Thyroid gland (tissue), 4 donors: ENCODE data around the gene ILKAP. TPM values are rescaled to one million over a fixed set of nuclear protein-coding genes. Genes with fewer than 3 reads are reported as not detected.

Source experiments
- DNase-seq, 2 donors: peaks; one replicate each; pipeline ENCODE4 v3.0.0-alpha.2; 2019
- H3K27ac ChIP-seq, 3 donors: fragments of 200-600 bp; sonication (generic); 1 replicate in 2 of 3; 2 replicates in 1 of 3; pipeline ENCODE4 v1.5.1; 2016 to 2019; ENCODE audit warnings: mild to moderate bottlenecking in 1 of 3, moderate library complexity in 1 of 3
- H3K27me3 ChIP-seq: fragments of 200-600 bp; sonication (generic); one replicate; pipeline ENCODE4 v1.5.1; 2019
- H3K36me3 ChIP-seq, 2 donors: fragments of 200-600 bp; sonication (generic); one replicate each; pipeline ENCODE4 v1.5.1; 2016 to 2019
- H3K4me1 ChIP-seq, 2 donors: fragments of 200-600 bp; sonication (generic); one replicate each; pipeline ENCODE4 v1.5.1; 2017 to 2019
- H3K4me3 ChIP-seq, 3 donors: fragments of 200-600 bp; sonication (generic); replicated peaks in 1 of 3; 1 replicate in 2 of 3; 2 replicates in 1 of 3; pipeline ENCODE4 v1.5.1; 2016; ENCODE audit warnings: mild to moderate bottlenecking in 1 of 3
- H3K9me3 ChIP-seq: fragments of 200-600 bp; sonication (generic); one replicate; pipeline ENCODE4 v1.5.1; 2017
- POLR2A ChIP-seq, 2 donors: fragments of 450-650 bp; IDR thresholded peaks; one replicate each; pipeline ENCODE4 v1.6.1; 2017; ENCODE audit warnings: antibody characterized with exemption in 2 of 2, mild to moderate bottlenecking in 2 of 2, moderate library complexity in 1 of 2
- WGBS, 2 donors: methylation state at CpG; one replicate each; pipeline ENCODE4 v1.1.5; 2017; 5-methylcytosine and 5-hydroxymethylcytosine counted together
- intact Hi-C: fragments of 100-400 bp; cut with DNase I; formaldehyde crosslinking; loops from one replicate; pipeline ENCODE4 v1.15.1; 2023
- total RNA-seq, 4 donors: library from RNA; depleted of rRNA; stranded (reverse); fragments of >200 nt; gene quantifications; one replicate each; pipeline ENCODE4 v1.2.3, GENCODE V29; 2016
- TF ChIP-seq, protein P1 (sequence below), 6 experiments: fragments of 200-600 bp in 3 of 6; fragments of 450-650 bp in 3 of 6; sonication (generic) in 3 of 6; IDR thresholded peaks; one replicate each; pipeline ENCODE4 v1.5.1; 2016 to 2019; ENCODE audit warnings: antibody characterized with exemption in 6 of 6, mild to moderate bottlenecking in 2 of 6, inconsistent platforms in 1 of 6, moderate library complexity in 1 of 6

The ILKAP gene
- total RNA-seq, 4 donors from 2014 or later: 33.4 to 52.0 (median 41.0) TPM

- DNase-seq: no peak
- Histone ChIP-seq H3K4me1 (no peaks in the 10 kb centered on the region), H3K36me3 (peaks cover 85 to 92% of the 10 kb centered on the region in 2 donors), H3K9me3 (no peaks in the 10 kb centered on the region), H3K27ac (no peak overlapping the region), H3K27me3 (no peaks in the 10 kb centered on the region), H3K4me3 (no peak overlapping the region)
- TF ChIP-seq, protein P1, sequence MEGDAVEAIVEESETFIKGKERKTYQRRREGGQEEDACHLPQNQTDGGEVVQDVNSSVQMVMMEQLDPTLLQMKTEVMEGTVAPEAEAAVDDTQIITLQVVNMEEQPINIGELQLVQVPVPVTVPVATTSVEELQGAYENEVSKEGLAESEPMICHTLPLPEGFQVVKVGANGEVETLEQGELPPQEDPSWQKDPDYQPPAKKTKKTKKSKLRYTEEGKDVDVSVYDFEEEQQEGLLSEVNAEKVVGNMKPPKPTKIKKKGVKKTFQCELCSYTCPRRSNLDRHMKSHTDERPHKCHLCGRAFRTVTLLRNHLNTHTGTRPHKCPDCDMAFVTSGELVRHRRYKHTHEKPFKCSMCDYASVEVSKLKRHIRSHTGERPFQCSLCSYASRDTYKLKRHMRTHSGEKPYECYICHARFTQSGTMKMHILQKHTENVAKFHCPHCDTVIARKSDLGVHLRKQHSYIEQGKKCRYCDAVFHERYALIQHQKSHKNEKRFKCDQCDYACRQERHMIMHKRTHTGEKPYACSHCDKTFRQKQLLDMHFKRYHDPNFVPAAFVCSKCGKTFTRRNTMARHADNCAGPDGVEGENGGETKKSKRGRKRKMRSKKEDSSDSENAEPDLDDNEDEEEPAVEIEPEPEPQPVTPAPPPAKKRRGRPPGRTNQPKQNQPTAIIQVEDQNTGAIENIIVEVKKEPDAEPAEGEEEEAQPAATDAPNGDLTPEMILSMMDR (IDR thresholded peaks at IDR 0.05): no peak
- no peak for TF ChIP-seq POLR2A (IDR thresholded peaks at IDR 0.05)
- intact Hi-C loops: no loop called here
- 74 to 78% methylated on average over 6 of the region's 6 CpGs for WGBS, 2 donors
Observed at GRCh38 chr2:238182362-238182761, 21.1 kb downstream of the ILKAP start.

- no peak for DNase-seq
- 88 to 90% methylated on average over 5 of the region's 5 CpGs for WGBS, 2 donors
- Histone ChIP-seq H3K27me3 (no peaks in the 10 kb centered on the region), H3K9me3 (no peaks in the 10 kb centered on the region), H3K27ac (no peak overlapping the region), H3K36me3 (peaks cover 71 to 81% of the 10 kb centered on the region in 2 donors), H3K4me1 (peaks cover 0 to under 1% of the 10 kb centered on the region in 2 donors), H3K4me3 (no peak overlapping the region)
- intact Hi-C loops: no loop called here
- TF ChIP-seq, protein P1 (IDR thresholded peaks at IDR 0.05): no peak
- TF ChIP-seq POLR2A (IDR thresholded peaks at IDR 0.05): no peak
Observed at GRCh38 chr2:238180554-238180953, 22.9 kb downstream of the ILKAP start.

- intact Hi-C loops: no loop called here
- no peak overlapping the region for H3K27ac ChIP-seq
- H3K9me3 ChIP-seq: no peaks in the 10 kb centered on the region
Observed at GRCh38 chr2:238176613-238177012, 26.9 kb downstream of the ILKAP start.

GRCh38 chr2:238174701-238175100 lies 28.8 kb downstream of the ILKAP start:
- DNase-seq: peak; percentile 76 to 77
- peak overlapping the region; percentile 7 to 72 (median 62) for H3K27ac ChIP-seq
- WGBS, 2 donors: 31 to 47% methylated on average over 3 of the region's 3 CpGs
- intact Hi-C loops: no loop called here
- H3K4me1 ChIP-seq: peaks cover 33 to 46% of the 10 kb centered on the region in 2 donors
- TF ChIP-seq POLR2A (IDR thresholded peaks at IDR 0.05): no peak
- TF ChIP-seq, protein P1 (IDR thresholded peaks at IDR 0.05): no peak
- H3K36me3 ChIP-seq: peaks cover 38 to 39% of the 10 kb centered on the region in 2 donors
- no peaks in the 10 kb centered on the region for H3K9me3 ChIP-seq
- H3K4me3 ChIP-seq: no peak overlapping the region
- H3K27me3 ChIP-seq: no peaks in the 10 kb centered on the region

More at GRCh38 chr2:238176613-238177012, 26.9 kb downstream of the ILKAP start:
- H3K27me3 ChIP-seq: no peaks in the 10 kb centered on the region
- H3K4me1 ChIP-seq: peaks cover 18 to 30% of the 10 kb centered on the region in 2 donors
- peaks cover 46 to 53% of the 10 kb centered on the region in 2 donors for H3K36me3 ChIP-seq
- H3K4me3 ChIP-seq: no peak overlapping the region
- TF ChIP-seq, protein P1 (IDR thresholded peaks at IDR 0.05): no peak
- no peak for TF ChIP-seq POLR2A (IDR thresholded peaks at IDR 0.05)
- DNase-seq: no peak

- 34 to 51% methylated on average over 7 to 8 of the region's 8 CpGs for WGBS, 2 donors
- peak; percentile 60 to 67 for DNase-seq
- intact Hi-C loops: no loop called here
- TF ChIP-seq POLR2A (IDR thresholded peaks at IDR 0.05): no peak
- TF ChIP-seq, protein P1 (IDR thresholded peaks at IDR 0.05): no peak
- H3K4me1 ChIP-seq: peaks cover 38 to 50% of the 10 kb centered on the region in 2 donors
- no peak overlapping the region for H3K4me3 ChIP-seq
- peak overlapping the region in 2 of 3 donors; percentile 62 to 72 for H3K27ac ChIP-seq
- peaks cover 34 to 35% of the 10 kb centered on the region in 2 donors for H3K36me3 ChIP-seq
- H3K9me3 ChIP-seq: no peaks in the 10 kb centered on the region
- no peaks in the 10 kb centered on the region for H3K27me3 ChIP-seq
Observed at GRCh38 chr2:238174291-238174690, 29.2 kb downstream of the ILKAP start.
